Esophagus muscularis mucosa (tissue), 4 donors: ENCODE measurements around the gene SPSB4. TPM values are rescaled to one million over a fixed set of nuclear protein-coding genes. Genes with fewer than 3 reads are reported as not detected.

Experiments used
- DNase-seq: peaks from one replicate; pipeline ENCODE4 v3.0.0-alpha.2; 2017; ENCODE audit errors: extremely low spot score
- H3K27ac ChIP-seq, 4 donors: fragments of 200-600 bp; sonication (generic); replicated peaks in 1 of 4; 1 replicate in 3 of 4; 2 replicates in 1 of 4; pipeline ENCODE4 v1.5.1; 2016 to 2019; ENCODE audit warnings: mild to moderate bottlenecking in 1 of 4
- H3K27me3 ChIP-seq, 4 donors: fragments of 200-600 bp; sonication (generic); one replicate each; pipeline versions ENCODE4 v1.5.1 to v1.6.0; 2016 to 2019
- H3K36me3 ChIP-seq, 4 donors: fragments of 200-600 bp; sonication (generic); one replicate each; pipeline ENCODE4 v1.5.1; 2016 to 2019
- H3K4me1 ChIP-seq, 4 donors: fragments of 200-600 bp; sonication (generic); one replicate each; pipeline ENCODE4 v1.5.1; 2016 to 2019
- H3K4me3 ChIP-seq, 4 donors: fragments of 200-600 bp; sonication (generic); 1 replicate in 2 of 4; 2 replicates in 2 of 4; pipeline ENCODE4 v1.5.1; 2016 to 2019; ENCODE audit warnings: mild to moderate bottlenecking in 4 of 4, moderate library complexity in 1 of 4
- H3K9me3 ChIP-seq, 4 donors: fragments of 200-600 bp; sonication (generic); 1 replicate in 3 of 4; 2 replicates in 1 of 4; pipeline ENCODE4 v1.5.1; 2016 to 2019
- CTCF ChIP-seq, 3 experiments: fragments of 200-600 bp in 2 of 3; fragments of 450-650 bp in 1 of 3; sonication (generic) in 2 of 3; IDR thresholded peaks; one replicate each; pipeline ENCODE4 v1.5.1; 2017 to 2019; ENCODE audit warnings: antibody characterized with exemption in 3 of 3, mild to moderate bottlenecking in 2 of 3, moderate library complexity in 1 of 3
- EP300 ChIP-seq: sonication (generic); formaldehyde crosslinking; IDR thresholded peaks from one replicate; pipeline ENCODE4 v1.6.1; 2017; ENCODE audit warnings: antibody characterized with exemption
- POLR2A ChIP-seq: fragments of 450-650 bp; IDR thresholded peaks from one replicate; pipeline ENCODE4 v1.6.1; 2017; ENCODE audit warnings: antibody characterized with exemption, moderate library complexity, mild to moderate bottlenecking, low read depth
- POLR2AphosphoS5 ChIP-seq, 2 donors: sonication (generic); formaldehyde crosslinking; IDR thresholded peaks; one replicate each; pipeline ENCODE4 v1.6.1; 2017; ENCODE audit warnings: antibody characterized with exemption in 2 of 2
- whole genome bisulfite sequencing: methylation state at CpG from one replicate; pipeline ENCODE4 v1.1.5; 2018; 5-methylcytosine and 5-hydroxymethylcytosine counted together
- intact Hi-C: fragments of 100-400 bp; cut with DNase I; formaldehyde crosslinking; loops from one replicate; pipeline ENCODE4 v1.15.1; 2023
- total RNA-seq, 4 donors: library from RNA; depleted of rRNA; stranded (reverse); fragments of >200 nt; gene quantifications; one replicate each; pipeline versions ENCODE4 v1.1.0 to v1.2.1, GENCODE V29; 2016

The SPSB4 gene
- total RNA-seq, 4 donors from 2014 or later, result 0.50 to 5.4 (median 1.8) TPM

- 64% methylated on average over 12 of the region's 12 CpGs for WGBS
- intact Hi-C loops, result loop anchor here (5.0 kb wide), 1 partner anchor 353 kb away; no protein-coding TSS in a partner anchor
- Histone ChIP-seq H3K9me3 (no peaks in the 10 kb centered on the region), H3K4me3 (no peak overlapping the region), H3K27me3 (no peaks in the 10 kb centered on the region), H3K36me3 (no peaks in the 10 kb centered on the region), H3K27ac (no peak overlapping the region), H3K4me1 (peaks cover 0 to 14% (median 6%) of the 10 kb centered on the region in 4 donors)
- DNase-seq, result no peak
- TF ChIP-seq POLR2A (no peak), EP300 (no peak), CTCF (IDR thresholded peaks at IDR 0.05) (no peak), POLR2AphosphoS5 (IDR thresholded peaks at IDR 0.05) (no peak)
These were observed 53.1 kb downstream of the SPSB4 start for GRCh38 chr3:141104151-141104821.

- Histone ChIP-seq H3K4me3 (no peak overlapping the region), H3K27ac (no peak overlapping the region), H3K4me1 (peaks cover 0 to 14% (median 7%) of the 10 kb centered on the region in 4 donors), H3K36me3 (no peaks in the 10 kb centered on the region), H3K9me3 (no peaks in the 10 kb centered on the region), H3K27me3 (no peaks in the 10 kb centered on the region)
- 38% methylated on average over 7 of the region's 7 CpGs for WGBS
- peak; percentile 96 for DNase-seq
- intact Hi-C loops, result loop anchor here (2.0 to 5.0 kb wide), 3 partner anchors 86 to 204 kb away; no protein-coding TSS in a partner anchor
- TF ChIP-seq CTCF (IDR thresholded peaks at IDR 0.05) (peak; percentile 77 to 80 (median 78)), EP300 (no peak)
These were observed 54.9 kb downstream of the SPSB4 start for GRCh38 chr3:141105828-141106628.

- Histone ChIP-seq H3K9me3 (no peaks in the 10 kb centered on the region), H3K27ac (no peak overlapping the region), H3K36me3 (no peaks in the 10 kb centered on the region), H3K27me3 (no peaks in the 10 kb centered on the region), H3K4me1 (peaks cover 0 to 14% (median 7%) of the 10 kb centered on the region in 4 donors), H3K4me3 (no peak overlapping the region)
- no peak for TF ChIP-seq POLR2A
- DNase-seq, result no peak
- 100% methylated on average over 2 of the region's 2 CpGs for WGBS
- intact Hi-C loops, result loop anchor here (2.0 to 5.0 kb wide), 3 partner anchors 85 to 205 kb away; no protein-coding TSS in a partner anchor
These were observed 55.7 kb downstream of the SPSB4 start for GRCh38 chr3:141106842-141107241.

- 77% methylated on average over 6 of the region's 6 CpGs for WGBS
- no peaks in the 10 kb centered on the region for H3K9me3 ChIP-seq
- no peak overlapping the region for H3K27ac ChIP-seq
- H3K36me3 ChIP-seq, result no peaks in the 10 kb centered on the region
- no peaks in the 10 kb centered on the region for H3K27me3 ChIP-seq
- peaks cover 0 to 14% (median 7%) of the 10 kb centered on the region in 4 donors for H3K4me1 ChIP-seq
- no peak for DNase-seq
- TF ChIP-seq CTCF (IDR thresholded peaks at IDR 0.05) (no peak), POLR2A (no peak), POLR2AphosphoS5 (IDR thresholded peaks at IDR 0.05) (no peak), EP300 (no peak)
- no peak overlapping the region for H3K4me3 ChIP-seq
- intact Hi-C loops, result loop anchor here (5.0 kb wide), 2 partner anchors 84 to 206 kb away; no protein-coding TSS in a partner anchor
These were observed 56.9 kb downstream of the SPSB4 start for GRCh38 chr3:141108039-141108438.

- Histone ChIP-seq H3K36me3 (no peaks in the 10 kb centered on the region), H3K27me3 (no peaks in the 10 kb centered on the region), H3K4me3 (no peak overlapping the region), H3K27ac (no peak overlapping the region), H3K9me3 (no peaks in the 10 kb centered on the region), H3K4me1 (peaks cover 0 to 5% (median 3%) of the 10 kb centered on the region in 4 donors)
- WGBS, result 46% methylated on average over 7 of the region's 7 CpGs
- TF ChIP-seq EP300 (no peak), POLR2A (no peak), CTCF (IDR thresholded peaks at IDR 0.05) (no peak), POLR2AphosphoS5 (IDR thresholded peaks at IDR 0.05) (no peak)
- intact Hi-C loops, result loop anchor here (5.0 kb wide), 2 partner anchors 83 to 207 kb away; no protein-coding TSS in a partner anchor
- DNase-seq, result no peak
These were observed 58.6 kb downstream of the SPSB4 start for GRCh38 chr3:141109751-141110150.
